A549 treated with Mapracorat at 1 μM for 4 hours (cell line): Measurements from ENCODE around the gene LAP3. TPM values are rescaled to one million over a fixed set of nuclear protein-coding genes. Genes with fewer than 3 reads are reported as not detected.

Experiments used
- total RNA-seq: library from RNA; stranded (reverse); fragments of 200-300 nt; extraction: Qiagen RNA extraction; gene quantifications from 5 replicates; pipeline ENCODE4 v1.2.3, GENCODE V29; 2022

Gene LAP3
- 34.2 to 40.7 TPM (median 35.0 TPM) in 5 replicates for total RNA-seq

GRCh38 chr4:17576932-17577664 lies at the start of gene LAP3:
Gene LAP3 (plus strand): TSS chr4:17577198. CDS start chr4:17577466, 268 bp downstream.

GRCh38 chr4:17614416-17615299 lies 37.7 kb downstream of the LAP3 start, which contains the start of gene MED28:
Gene MED28 (plus strand): TSS chr4:17614641. CDS start chr4:17614655, 14 bp downstream.

Other genes with a start within 250 kb of the LAP3 start
- 46.5 to 52.5 TPM (median 50.0 TPM) in 5 replicates for gene QDPR, start 65.1 kb upstream of the LAP3 start, total RNA-seq
- not detected in 5 replicates for gene CLRN2, start 62.0 kb upstream of the LAP3 start, total RNA-seq
- gene MED28, start 37.4 kb downstream of the LAP3 start, total RNA-seq: 19.9 to 38.2 TPM (median 32.2 TPM) in 5 replicates
- 0.02 to 0.08 TPM (median 0.05 TPM) in 4 of 5 replicates, not detected in the other for gene FAM184B, start 204.4 kb downstream of the LAP3 start, total RNA-seq
- 4.7 to 8.1 TPM (median 7.3 TPM) in 5 replicates for gene DCAF16, start 233.6 kb downstream of the LAP3 start, total RNA-seq
- gene NCAPG, start 233.8 kb downstream of the LAP3 start, total RNA-seq: 22.1 to 28.9 TPM (median 26.7 TPM) in 5 replicates